MM.1S (cell line): ENCODE results near the gene CTSC.

Source experiments
- CTCF ChIP-seq: fragments of 300-600 bp; sonication (generic); IDR thresholded peaks from 2 replicates; pipeline ENCODE4 v1.5.1; 2016; ENCODE audit warnings: antibody characterized with exemption, low read length, mixed read lengths
- EZH2 ChIP-seq: fragments of 300-600 bp; sonication (generic); optimal IDR thresholded peaks from 2 replicates; pipeline ENCODE3; 2017; ENCODE audit warnings: low read depth, mild to moderate bottlenecking, antibody characterized with exemption, low read length, mixed read lengths

- TF ChIP-seq CTCF (no peak), EZH2 (no peak)
These were observed 21.6 kb upstream of the CTSC start for GRCh38 chr11:88359114-88359513.
